Lung (tissue), 12 donors: Measurements from ENCODE around the gene TMEM63C. TPM values are rescaled to one million over a fixed set of nuclear protein-coding genes. Genes with fewer than 3 reads are reported as not detected.

Experiments
- ATAC-seq: fragments of 200-7000 bp; cut with Tn5 transposase; one replicate; pipeline ENCODE4 v1.9.1; 2020; ENCODE audit warnings: moderate number of reproducible peaks; ENCODE audit not compliant: insufficient read depth, low FRiP score
- DNase-seq, 3 donors: peaks; one replicate each; pipeline ENCODE4 v3.0.0-alpha.2; 2013 to 2017
- H3K27ac ChIP-seq, 2 donors: one replicate each; pipeline ENCODE4 v1.5.1; 2013; ENCODE audit warnings: mild to moderate bottlenecking in 2 of 2, moderate library complexity in 2 of 2, control low read depth in 1 of 2, inconsistent platforms in 1 of 2, low read depth in 1 of 2, low read length in 1 of 2
- H3K27me3 ChIP-seq, 3 donors: one replicate each; pipeline ENCODE4 v1.5.1; 2013; ENCODE audit warnings: low read length in 2 of 3; ENCODE audit not compliant: control insufficient read depth in 3 of 3, insufficient read depth in 3 of 3
- H3K36me3 ChIP-seq, 4 donors: one replicate each; pipeline ENCODE4 v1.5.1; 2013; ENCODE audit warnings: low read length in 4 of 4, mild to moderate bottlenecking in 1 of 4, moderate library complexity in 1 of 4; ENCODE audit not compliant: control insufficient read depth in 4 of 4, insufficient read depth in 4 of 4
- H3K4me1 ChIP-seq, 5 donors: one replicate each; pipeline ENCODE4 v1.5.1; 2013; ENCODE audit warnings: low read length in 5 of 5, mild to moderate bottlenecking in 2 of 5, moderate library complexity in 1 of 5; ENCODE audit not compliant: control insufficient read depth in 5 of 5, insufficient read depth in 5 of 5
- H3K4me3 ChIP-seq: one replicate; pipeline ENCODE4 v1.5.1; 2013; ENCODE audit warnings: mild to moderate bottlenecking, control low read depth, moderate library complexity
- H3K9ac ChIP-seq, 2 donors: one replicate each; pipeline ENCODE4 v1.5.1; 2013; ENCODE audit warnings: low read length in 2 of 2, control low read depth in 1 of 2; ENCODE audit not compliant: insufficient read depth in 1 of 2
- H3K9me3 ChIP-seq, 4 donors: one replicate each; pipeline ENCODE4 v1.5.1; 2013; ENCODE audit warnings: low read length in 3 of 4, mild to moderate bottlenecking in 1 of 4, moderate library complexity in 1 of 4; ENCODE audit not compliant: control insufficient read depth in 4 of 4, insufficient read depth in 3 of 4
- WGBS, 2 donors: extraction: QIAGEN DNeasy Blood & Tissue Kit; methylation state at CpG; one replicate each; pipeline ENCODE4 v1.1.7; 2013; 5-methylcytosine and 5-hydroxymethylcytosine counted together
- polyA plus RNA-seq, 2 donors: library from polyadenylated mRNA; stranded (reverse); fragments of 200-250 nt; gene quantifications; one replicate each; pipeline ENCODE4 v1.2.1, GENCODE V29; 2013
- total RNA-seq, 2 donors: library from RNA; depleted of rRNA in 1 of 2; stranded (reverse); fragments of >200 nt in 1 of 2; gene quantifications; one replicate each; pipeline ENCODE4 v1.2.1, GENCODE V29; 2014 to 2021
- TF ChIP-seq, protein P1 (sequence below): IDR thresholded peaks from 2 replicates; pipeline ENCODE4 v1.5.1; 2012; ENCODE audit warnings: mild to moderate bottlenecking; ENCODE audit errors: control extremely low read depth, extremely low read depth
- donor health status: control.
- donor health status: control.
- donor health status: Bipolar disorder and iron deficiency.
- donor health status: healthy.
- donor health status: DM: yes; HTN: yes; CAD: no.

Gene TMEM63C
- total and polyA plus RNA-seq, 4 donors = 0.20 to 1.2 (median 0.45) TPM

DNA sequence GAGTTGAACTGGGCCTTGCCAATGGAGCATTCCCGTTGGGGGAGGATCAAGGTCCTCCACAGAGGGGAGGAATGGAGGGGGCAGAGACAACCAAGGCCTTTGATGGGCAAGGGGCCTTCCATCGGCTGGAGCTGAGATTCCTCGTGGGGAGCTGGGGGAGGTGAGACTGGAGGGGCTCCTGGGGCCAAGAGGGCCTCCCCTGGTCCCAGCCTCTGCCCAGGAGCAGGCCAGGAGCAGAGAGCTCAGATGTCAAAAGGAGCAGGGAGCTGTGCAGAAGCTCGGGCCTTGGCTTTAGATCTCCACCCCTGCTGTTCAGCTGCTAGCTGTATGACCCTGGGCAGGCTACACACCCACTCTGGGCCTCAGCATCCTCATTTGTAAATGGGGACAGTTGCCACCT lies 24.0 kb downstream of the TMEM63C start:
- Histone ChIP-seq H3K9ac (no peak overlapping the region), H3K27ac (no peak overlapping the region), H3K27me3 (peaks cover 0 to 3% (median 0%) of the 10 kb centered on the region in 3 donors), H3K9me3 (no peaks in the 10 kb centered on the region), H3K36me3 (no peaks in the 10 kb centered on the region), H3K4me1 (peaks cover 0 to 4% (median 0%) of the 10 kb centered on the region in 5 donors), H3K4me3 (no peak overlapping the region)
- no peak for DNase-seq
- TF ChIP-seq, protein P1, sequence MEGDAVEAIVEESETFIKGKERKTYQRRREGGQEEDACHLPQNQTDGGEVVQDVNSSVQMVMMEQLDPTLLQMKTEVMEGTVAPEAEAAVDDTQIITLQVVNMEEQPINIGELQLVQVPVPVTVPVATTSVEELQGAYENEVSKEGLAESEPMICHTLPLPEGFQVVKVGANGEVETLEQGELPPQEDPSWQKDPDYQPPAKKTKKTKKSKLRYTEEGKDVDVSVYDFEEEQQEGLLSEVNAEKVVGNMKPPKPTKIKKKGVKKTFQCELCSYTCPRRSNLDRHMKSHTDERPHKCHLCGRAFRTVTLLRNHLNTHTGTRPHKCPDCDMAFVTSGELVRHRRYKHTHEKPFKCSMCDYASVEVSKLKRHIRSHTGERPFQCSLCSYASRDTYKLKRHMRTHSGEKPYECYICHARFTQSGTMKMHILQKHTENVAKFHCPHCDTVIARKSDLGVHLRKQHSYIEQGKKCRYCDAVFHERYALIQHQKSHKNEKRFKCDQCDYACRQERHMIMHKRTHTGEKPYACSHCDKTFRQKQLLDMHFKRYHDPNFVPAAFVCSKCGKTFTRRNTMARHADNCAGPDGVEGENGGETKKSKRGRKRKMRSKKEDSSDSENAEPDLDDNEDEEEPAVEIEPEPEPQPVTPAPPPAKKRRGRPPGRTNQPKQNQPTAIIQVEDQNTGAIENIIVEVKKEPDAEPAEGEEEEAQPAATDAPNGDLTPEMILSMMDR = no peak
- 52 to 71% methylated on average over 4 of the region's 4 CpGs for WGBS, 2 donors
- ATAC-seq = no peak

DNA sequence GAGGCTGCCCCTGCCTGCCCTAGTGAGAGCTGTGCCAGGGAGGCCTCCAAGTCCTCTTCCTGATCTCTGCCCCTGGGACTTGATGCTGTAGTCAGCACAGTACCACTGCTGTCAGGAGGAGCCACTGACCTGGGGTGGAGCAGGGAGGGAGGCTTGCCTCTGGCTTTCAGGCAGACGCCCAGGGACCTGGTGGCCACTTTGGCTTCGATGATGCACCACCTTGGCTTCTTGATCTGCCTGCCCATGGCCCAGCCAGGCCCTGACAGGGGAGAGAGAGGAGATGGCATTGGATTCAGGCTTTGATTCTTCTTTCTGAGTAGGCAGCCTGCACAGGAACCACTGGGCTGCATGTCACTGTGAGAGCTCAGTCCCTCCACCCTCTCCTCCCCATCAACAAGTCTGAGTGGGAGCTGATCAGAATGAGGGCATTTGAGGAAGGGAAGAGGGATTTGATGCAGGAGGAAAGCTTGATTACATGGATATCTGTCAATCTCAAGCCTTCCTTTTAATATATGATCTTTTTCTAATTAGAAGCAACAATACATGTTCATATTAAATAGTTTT lies 24.7 kb downstream of the TMEM63C start:
- no peak overlapping the region for H3K27ac ChIP-seq
- H3K4me1 ChIP-seq = peaks cover 0 to 4% (median 0%) of the 10 kb centered on the region in 5 donors
- peaks cover 0 to 3% (median 0%) of the 10 kb centered on the region in 3 donors for H3K27me3 ChIP-seq
- no peak for DNase-seq
- 65 to 79% methylated on average over 2 of the region's 2 CpGs for WGBS, 2 donors
- TF ChIP-seq, protein P1 = no peak
- H3K9me3 ChIP-seq = no peaks in the 10 kb centered on the region
- no peak overlapping the region for H3K4me3 ChIP-seq
- ATAC-seq = no peak
- H3K36me3 ChIP-seq = no peaks in the 10 kb centered on the region
- no peak overlapping the region for H3K9ac ChIP-seq

DNA sequence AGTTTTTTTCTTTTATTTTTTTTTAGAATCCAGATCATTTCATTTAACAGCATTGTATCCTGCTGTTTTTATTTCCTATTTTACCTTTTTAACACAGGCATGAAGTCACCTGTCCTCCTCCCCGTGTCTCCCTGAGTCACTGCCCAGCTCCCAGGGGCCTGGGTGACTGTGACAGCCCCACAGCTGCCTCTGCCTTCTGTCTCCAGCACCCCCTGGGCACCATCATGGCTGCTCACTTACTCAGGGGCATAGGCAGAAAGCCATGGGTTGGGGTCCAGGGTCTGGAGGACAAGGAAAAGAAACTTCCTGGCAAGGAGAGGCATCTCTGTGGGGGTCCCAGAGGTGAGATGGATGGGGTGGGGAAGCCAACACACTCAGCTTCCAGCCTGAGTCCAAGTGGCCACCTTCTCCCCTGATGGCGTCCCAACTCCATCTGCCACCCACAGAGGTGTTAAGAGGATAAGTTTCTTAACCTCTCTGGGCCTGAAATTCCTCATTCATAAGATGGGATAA lies 25.3 kb downstream of the TMEM63C start:
- ATAC-seq = no peak
- Histone ChIP-seq H3K27ac (no peak overlapping the region), H3K27me3 (peaks cover 0 to 3% (median 0%) of the 10 kb centered on the region in 3 donors), H3K36me3 (no peaks in the 10 kb centered on the region), H3K9me3 (no peaks in the 10 kb centered on the region), H3K4me1 (peaks cover 0 to 4% (median 0%) of the 10 kb centered on the region in 5 donors), H3K4me3 (no peak overlapping the region), H3K9ac (no peak overlapping the region)
- no peak for DNase-seq
- WGBS, 2 donors = 44 to 62% methylated on average over 2 of the region's 2 CpGs
- TF ChIP-seq, protein P1 = no peak
